ENCODE data around the gene CELSR2.

The CELSR2 gene

GRCh38 chr1:109207467-109208103 lies 41.8 kb upstream of the CELSR2 start:
- no peak for DNase-seq
- Histone ChIP-seq H3K4me3 (ENCODE audit: low read depth, low read length) (no peak overlapping the region), H3K27ac (no peak overlapping the region), H3K27me3 (replicated peaks) (no peaks in the 10 kb centered on the region), H3K36me3 (replicated peaks) (no peaks in the 10 kb centered on the region)
- TF ChIP-seq CTCF (IDR thresholded peaks at IDR 0.05; ENCODE audit: low read depth, low read length, missing control alignments), result no peak
- in situ Hi-C loops (cut with HindIII; ENCODE audit: low pct_ligation_motif_present, low sequenced_read_pairs), result no loop called here

GRCh38 chr1:109208394-109208793 lies 40.9 kb upstream of the CELSR2 start:
- Histone ChIP-seq H3K4me3 (ENCODE audit: low read depth, low read length) (no peak overlapping the region), H3K27ac (no peak overlapping the region), H3K36me3 (replicated peaks) (no peaks in the 10 kb centered on the region), H3K27me3 (replicated peaks) (no peaks in the 10 kb centered on the region)
- TF ChIP-seq CTCF (IDR thresholded peaks at IDR 0.05; ENCODE audit: low read depth, low read length, missing control alignments), result no peak
- DNase-seq, result no peak
- in situ Hi-C loops (cut with HindIII; ENCODE audit: low pct_ligation_motif_present, low sequenced_read_pairs), result no loop called here

- H3K27ac ChIP-seq, result no peak overlapping the region
- in situ Hi-C loops (cut with HindIII; ENCODE audit: low pct_ligation_motif_present, low sequenced_read_pairs), result no loop called here
- TF ChIP-seq CTCF (IDR thresholded peaks at IDR 0.05; ENCODE audit: low read depth, low read length, missing control alignments), result no peak
- no peaks in the 10 kb centered on the region for H3K36me3 ChIP-seq (replicated peaks)
- peak; percentile 39 for DNase-seq
- H3K27me3 ChIP-seq (replicated peaks), result no peaks in the 10 kb centered on the region
- H3K4me3 ChIP-seq (ENCODE audit: low read depth, low read length), result peak overlapping the region; percentile 7
Measured at GRCh38 chr1:109208836-109209463, 40.4 kb upstream of the CELSR2 start.

GRCh38 chr1:109210058-109210457 lies 39.3 kb upstream of the CELSR2 start:
- DNase-seq, result no peak
- Histone ChIP-seq H3K27ac (no peak overlapping the region), H3K27me3 (replicated peaks) (no peaks in the 10 kb centered on the region), H3K36me3 (replicated peaks) (no peaks in the 10 kb centered on the region), H3K4me3 (ENCODE audit: low read depth, low read length) (no peak overlapping the region)
- in situ Hi-C loops (cut with HindIII; ENCODE audit: low pct_ligation_motif_present, low sequenced_read_pairs), result no loop called here
- no peak for TF ChIP-seq CTCF (IDR thresholded peaks at IDR 0.05; ENCODE audit: low read depth, low read length, missing control alignments)

- no peak overlapping the region for H3K27ac ChIP-seq
- in situ Hi-C loops (cut with HindIII; ENCODE audit: low pct_ligation_motif_present, low sequenced_read_pairs), result no loop called here
Measured at GRCh38 chr1:109213345-109213823, 36.0 kb upstream of the CELSR2 start.

More at GRCh38 chr1:109213345-109213823, 36.0 kb upstream of the CELSR2 start:
- H3K4me3 ChIP-seq (ENCODE audit: low read depth, low read length), result peak overlapping the region; percentile 97
- H3K36me3 ChIP-seq (replicated peaks), result peaks cover 3% of the 10 kb centered on the region
- no peaks in the 10 kb centered on the region for H3K27me3 ChIP-seq (replicated peaks)
- DNase-seq, result no peak
- TF ChIP-seq CTCF (IDR thresholded peaks at IDR 0.05; ENCODE audit: low read depth, low read length, missing control alignments), result no peak
